NCI-H1105 treated with DMSO at 0.1 percent for 48 hours (cell line): Measurements from ENCODE around the gene SLC43A3.

Experiments used
- DNase-seq: peaks from one replicate; lab custom pipeline; 2025; lab: John Stamatoyannopoulos, UW

Gene SLC43A3

GRCh38 chr11:57426929-57427726 lies at the start of gene SLC43A3:
TSS of gene SLC43A3 (minus strand) at chr11:57427121. CDS start at chr11:57426172, 949 bp downstream.
- DNase-seq: no peak

- peak; percentile 41 for DNase-seq
Observed at GRCh38 chr11:57476047-57476756, 49.3 kb upstream of the SLC43A3 start.

- no peak for DNase-seq
Observed at GRCh38 chr11:57475671-57476046, 48.7 kb upstream of the SLC43A3 start.

- no peak for DNase-seq
Observed at GRCh38 chr11:57475191-57475590, 48.3 kb upstream of the SLC43A3 start.

GRCh38 chr11:57474803-57475115 lies 47.8 kb upstream of the SLC43A3 start:
- DNase-seq: no peak

GRCh38 chr11:57474017-57474802 lies 47.3 kb upstream of the SLC43A3 start:
- DNase-seq: no peak

- DNase-seq: no peak
Observed at GRCh38 chr11:57473285-57473841, 46.4 kb upstream of the SLC43A3 start.

- peak; percentile 10 for DNase-seq
Observed at GRCh38 chr11:57471496-57471895, 44.6 kb upstream of the SLC43A3 start.

GRCh38 chr11:57469268-57469667 lies 42.3 kb upstream of the SLC43A3 start:
- no peak for DNase-seq

GRCh38 chr11:57468276-57468675 lies 41.4 kb upstream of the SLC43A3 start:
- no peak for DNase-seq

GRCh38 chr11:57467508-57468157 lies 40.7 kb upstream of the SLC43A3 start:
- DNase-seq: no peak

- no peak for DNase-seq
Observed at GRCh38 chr11:57466680-57467079, 39.8 kb upstream of the SLC43A3 start.

GRCh38 chr11:57464539-57465181 lies 37.7 kb upstream of the SLC43A3 start:
- DNase-seq: no peak

GRCh38 chr11:57463671-57464538 lies 37.0 kb upstream of the SLC43A3 start:
- DNase-seq: no peak

GRCh38 chr11:57462597-57462996 lies 35.7 kb upstream of the SLC43A3 start:
- no peak for DNase-seq

- DNase-seq: no peak
Observed at GRCh38 chr11:57461841-57462489, 35.0 kb upstream of the SLC43A3 start.

GRCh38 chr11:57460758-57461749 lies 34.1 kb upstream of the SLC43A3 start:
- peak; percentile 40 for DNase-seq

- peak; percentile 50 for DNase-seq
Observed at GRCh38 chr11:57460022-57460757, 33.3 kb upstream of the SLC43A3 start, which contains the start of gene RTN4RL2. TSS of gene RTN4RL2 (plus strand) at chr11:57460528. CDS start at chr11:57460866, 338 bp downstream.
